ENCODE measurements around the gene UNC80. TPM values are rescaled to one million over a fixed set of nuclear protein-coding genes. Genes with fewer than 3 reads are reported as not detected.

UNC80 gene
- total and polyA plus RNA-seq, 2 donors (not counting 3 experiments of a cell fraction or from before 2014, with no cell fraction given) = not detected

DNA sequence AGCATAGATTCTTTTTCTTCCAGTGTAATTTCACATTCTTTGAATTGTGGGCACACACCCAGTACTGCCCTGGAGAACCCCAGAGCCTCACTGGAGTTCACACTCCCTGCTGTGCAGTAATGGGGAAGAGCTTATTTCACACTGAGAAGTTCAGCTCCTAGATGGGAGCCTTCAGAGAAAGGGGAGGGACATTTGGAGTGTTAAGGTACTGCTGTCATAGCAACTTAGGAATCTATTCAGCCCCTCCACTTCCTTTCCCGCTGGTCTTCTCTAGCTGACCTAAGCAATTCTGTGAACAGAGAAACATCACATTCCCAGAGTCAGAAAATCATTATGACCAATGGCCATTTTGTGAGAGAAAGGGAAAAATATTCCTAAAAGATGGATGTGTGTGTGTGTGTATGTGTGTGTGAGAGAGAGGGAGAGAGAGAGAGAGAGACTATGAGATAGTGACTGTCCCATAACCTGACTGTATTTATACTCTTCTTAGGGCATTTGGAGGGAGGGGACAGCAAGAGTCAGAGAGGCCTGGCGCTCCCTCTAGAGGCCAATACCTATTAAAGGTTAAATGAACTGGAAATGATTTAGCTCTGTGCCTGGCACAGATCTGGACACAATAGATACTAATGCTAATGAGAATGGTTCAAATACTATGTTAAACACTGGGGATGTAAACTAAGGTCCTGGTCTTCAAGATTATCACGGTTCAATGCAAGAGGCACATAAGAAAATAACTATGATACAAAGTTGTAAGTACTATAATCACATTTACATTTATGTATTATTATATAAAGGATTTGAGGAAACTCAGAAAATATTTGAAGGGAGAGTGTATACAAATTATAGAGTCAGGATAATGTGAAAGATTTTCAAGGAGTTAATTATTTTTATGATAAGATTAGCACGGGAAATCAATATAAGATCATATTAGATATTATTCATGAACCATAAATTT is 189.3 kb downstream of the UNC80 start:
- Histone ChIP-seq H4K20me1 (replicated peaks; ENCODE audit: control insufficient read depth, extremely low read depth, insufficient read depth, low read length) (no peaks in the 10 kb centered on the region), H3K9ac (replicated peaks; ENCODE audit: extremely low read depth, insufficient read depth, low read length) (no peak overlapping the region), H3K9me3 (replicated peaks; ENCODE audit: control insufficient read depth, insufficient read depth, low read length) (no peaks in the 10 kb centered on the region), H3K4me1 (ENCODE audit: control insufficient read depth, extremely low read depth, insufficient read depth, low read length) (no peaks in the 10 kb centered on the region), H2AFZ (ENCODE audit: low read depth, low read length) (no peak overlapping the region), H3K27ac (ENCODE audit: insufficient read depth, low read depth, low read length) (no peak overlapping the region), H3K79me2 (ENCODE audit: control insufficient read depth, insufficient read depth, low read length) (no peaks in the 10 kb centered on the region), H3K27me3 (ENCODE audit: control insufficient read depth in 2 of 2, insufficient read depth in 2 of 2, low read length in 2 of 2) (peaks cover 2 to 8% of the 10 kb centered on the region in 2 experiments), H3K36me3 (ENCODE audit: control insufficient read depth in 2 of 2, extremely low read depth in 1 of 2, insufficient read depth in 2 of 2, low read length in 2 of 2) (no peaks in the 10 kb centered on the region), H3K9me1 (replicated peaks; ENCODE audit: control insufficient read depth, extremely low read depth, insufficient read depth, low read length) (no peaks in the 10 kb centered on the region), H3K4me3 (replicated peaks in 1 of 3; ENCODE audit: insufficient read depth in 1 of 3, low read depth in 1 of 3, low read length in 3 of 3) (no peak overlapping the region), H3K4me2 (ENCODE audit: insufficient read depth, low read length) (no peak overlapping the region)
- DNase-seq (ENCODE audit: low read depth, low spot score) (peak; percentile 65), FAIRE-seq (peak; percentile 43)
- ChIA-PET CTCF (interaction anchor here (0.6 to 1.7 kb wide), 61 partner anchors 8 to 1587 kb away, joined by 3 to 29 read pairs (median 4); partner anchors contain the start of gene MAP2), POLR2A (interaction anchor here (1.0 kb wide), 1 partner anchor 258 kb away, joined by 3 read pairs; no protein-coding TSS in a partner anchor)
- TF ChIP-seq POLR2A (IDR thresholded peaks at IDR 0.05; ENCODE audit: low read depth, low read length) = no peak
- TF ChIP-seq, protein P1, sequence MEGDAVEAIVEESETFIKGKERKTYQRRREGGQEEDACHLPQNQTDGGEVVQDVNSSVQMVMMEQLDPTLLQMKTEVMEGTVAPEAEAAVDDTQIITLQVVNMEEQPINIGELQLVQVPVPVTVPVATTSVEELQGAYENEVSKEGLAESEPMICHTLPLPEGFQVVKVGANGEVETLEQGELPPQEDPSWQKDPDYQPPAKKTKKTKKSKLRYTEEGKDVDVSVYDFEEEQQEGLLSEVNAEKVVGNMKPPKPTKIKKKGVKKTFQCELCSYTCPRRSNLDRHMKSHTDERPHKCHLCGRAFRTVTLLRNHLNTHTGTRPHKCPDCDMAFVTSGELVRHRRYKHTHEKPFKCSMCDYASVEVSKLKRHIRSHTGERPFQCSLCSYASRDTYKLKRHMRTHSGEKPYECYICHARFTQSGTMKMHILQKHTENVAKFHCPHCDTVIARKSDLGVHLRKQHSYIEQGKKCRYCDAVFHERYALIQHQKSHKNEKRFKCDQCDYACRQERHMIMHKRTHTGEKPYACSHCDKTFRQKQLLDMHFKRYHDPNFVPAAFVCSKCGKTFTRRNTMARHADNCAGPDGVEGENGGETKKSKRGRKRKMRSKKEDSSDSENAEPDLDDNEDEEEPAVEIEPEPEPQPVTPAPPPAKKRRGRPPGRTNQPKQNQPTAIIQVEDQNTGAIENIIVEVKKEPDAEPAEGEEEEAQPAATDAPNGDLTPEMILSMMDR (IDR thresholded peaks at IDR 0.05; ENCODE audit: extremely low read depth in 1 of 2, insufficient read depth in 1 of 2, low read depth in 1 of 2, low read length in 2 of 2) = peak; percentile 57 to 64
- BruUV-seq (replicated peaks) = no TSS peak
- dilution Hi-C loops (cut with MboI; ENCODE audit: extremely low pct_ligation_motif_present, low sequenced_read_pairs) (no loop called here), intact Hi-C loops (cut with micrococcal nuclease) (loop anchor here (1.0 to 10.0 kb wide), 6 partner anchors 25 to 1566 kb away; no protein-coding TSS in a partner anchor)

DNA sequence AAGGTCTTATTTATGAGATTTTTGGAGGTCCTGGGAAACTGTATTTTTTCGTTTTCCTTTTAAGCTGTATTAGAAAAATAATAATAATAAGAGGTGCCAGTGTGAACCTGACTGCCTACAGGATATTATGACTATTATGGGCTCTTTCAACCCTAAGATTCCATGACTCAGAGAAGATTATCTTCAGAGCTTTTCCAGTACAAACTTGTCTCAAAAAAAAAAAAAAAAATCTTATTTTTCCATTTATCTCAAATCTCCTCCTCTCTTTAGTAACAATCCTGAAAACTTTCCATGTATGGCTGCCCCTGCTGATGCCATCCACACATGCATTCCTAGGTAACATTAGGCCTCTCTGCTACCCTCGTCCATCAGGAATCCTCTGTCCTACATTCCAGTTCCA is 194.1 kb downstream of the UNC80 start:
- no peak overlapping the region for H3K27ac ChIP-seq (ENCODE audit: insufficient read depth, low read depth, low read length)
- no peaks in the 10 kb centered on the region for H3K36me3 ChIP-seq (ENCODE audit: control insufficient read depth in 2 of 2, extremely low read depth in 1 of 2, insufficient read depth in 2 of 2, low read length in 2 of 2)
- no peak overlapping the region for H3K9ac ChIP-seq (replicated peaks; ENCODE audit: extremely low read depth, insufficient read depth, low read length)
- TF ChIP-seq, protein P1 (IDR thresholded peaks at IDR 0.05; ENCODE audit: extremely low read depth in 1 of 2, insufficient read depth in 1 of 2, low read depth in 1 of 2, low read length in 2 of 2) = no peak
- TF ChIP-seq EZH2 (IDR thresholded peaks at IDR 0.05; ENCODE audit: borderline replicate concordance, low read depth, low read length, severe bottlenecking) = no peak
- no peak for TF ChIP-seq MYC (IDR thresholded peaks at IDR 0.05; ENCODE audit: low read depth, low read length)
- TF ChIP-seq JUN (IDR thresholded peaks at IDR 0.05; ENCODE audit: borderline replicate concordance, insufficient read depth, insufficient read length, low read depth) = no peak
- intact Hi-C loops (cut with micrococcal nuclease) = loop anchor here (10.0 kb wide), 1 partner anchor 1571 kb away; no protein-coding TSS in a partner anchor
- no peaks in the 10 kb centered on the region for H4K20me1 ChIP-seq (replicated peaks; ENCODE audit: control insufficient read depth, extremely low read depth, insufficient read depth, low read length)
- H3K9me1 ChIP-seq (replicated peaks; ENCODE audit: control insufficient read depth, extremely low read depth, insufficient read depth, low read length) = no peaks in the 10 kb centered on the region
- DNase-seq (ENCODE audit: low read depth, low spot score) (no peak), FAIRE-seq (no peak)
- H3K4me3 ChIP-seq (replicated peaks in 1 of 3; ENCODE audit: insufficient read depth in 1 of 3, low read depth in 1 of 3, low read length in 3 of 3) = no peak overlapping the region
- BruUV-seq (replicated peaks) = no TSS peak
- H3K4me1 ChIP-seq (ENCODE audit: control insufficient read depth, extremely low read depth, insufficient read depth, low read length) = no peaks in the 10 kb centered on the region
- peaks cover 4 to 7% of the 10 kb centered on the region in 2 experiments for H3K27me3 ChIP-seq (ENCODE audit: control insufficient read depth in 2 of 2, insufficient read depth in 2 of 2, low read length in 2 of 2)
- ChIA-PET POLR2A (no interaction called here), CTCF (interaction anchor here (0.6 to 1.4 kb wide), 2 partner anchors 233 to 631 kb away, joined by 3 to 4 read pairs; no protein-coding TSS in a partner anchor)
- no peak overlapping the region for H2AFZ ChIP-seq (ENCODE audit: low read depth, low read length)
- H3K79me2 ChIP-seq (ENCODE audit: control insufficient read depth, insufficient read depth, low read length) = no peaks in the 10 kb centered on the region
- H3K4me2 ChIP-seq (ENCODE audit: insufficient read depth, low read length) = no peak overlapping the region
- H3K9me3 ChIP-seq (replicated peaks; ENCODE audit: control insufficient read depth, insufficient read depth, low read length) = no peaks in the 10 kb centered on the region
- dilution Hi-C loops (cut with MboI; ENCODE audit: extremely low pct_ligation_motif_present, low sequenced_read_pairs) = no loop called here

Measured in endothelial cell of umbilical vein (primary cell).